NCI-H187 (cell line): Measurements from ENCODE around the gene MED15.
"Not testable (repeated sequence)": the region's sequence is repeated elsewhere in the genome, so short reads cannot be mapped to it uniquely, and the experiment has no call there.

Experiments
- DNase-seq, 2 experiments: peaks; one replicate each; lab custom pipeline; 2025; lab: John Stamatoyannopoulos, UW

Gene MED15

DNA sequence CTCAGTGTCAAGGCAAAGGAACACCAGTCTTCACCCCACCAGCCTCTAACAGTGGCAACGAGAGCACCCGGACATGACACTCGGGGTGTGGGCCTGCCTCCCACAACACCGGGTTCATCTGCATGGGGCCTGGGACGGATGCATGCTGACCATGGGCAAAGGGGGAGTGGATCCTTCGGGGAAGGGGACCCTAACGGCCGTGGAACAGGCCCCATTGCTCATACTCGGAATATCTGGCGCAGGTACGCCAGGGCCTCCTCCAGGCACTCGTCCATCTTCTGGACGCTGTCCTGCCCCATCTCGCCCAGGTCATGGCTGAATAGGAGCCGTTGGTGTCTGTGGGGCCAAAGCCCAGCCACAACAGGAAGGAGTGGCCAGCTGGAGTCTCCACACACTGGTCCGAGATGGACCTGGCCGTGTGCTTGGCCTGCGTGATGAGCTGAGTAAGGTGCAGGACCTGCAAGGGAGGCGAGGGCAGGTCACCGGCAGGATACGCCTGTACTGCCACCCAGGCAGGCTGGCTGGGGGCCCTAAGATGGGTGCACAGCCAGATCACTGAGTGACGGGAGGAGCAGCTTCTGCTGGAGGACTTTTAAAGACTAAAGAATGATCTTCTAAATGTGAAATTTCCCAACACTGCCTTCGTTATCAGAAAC, 96.8 kb downstream of the MED15 start:
- DNase-seq: no peak

DNA sequence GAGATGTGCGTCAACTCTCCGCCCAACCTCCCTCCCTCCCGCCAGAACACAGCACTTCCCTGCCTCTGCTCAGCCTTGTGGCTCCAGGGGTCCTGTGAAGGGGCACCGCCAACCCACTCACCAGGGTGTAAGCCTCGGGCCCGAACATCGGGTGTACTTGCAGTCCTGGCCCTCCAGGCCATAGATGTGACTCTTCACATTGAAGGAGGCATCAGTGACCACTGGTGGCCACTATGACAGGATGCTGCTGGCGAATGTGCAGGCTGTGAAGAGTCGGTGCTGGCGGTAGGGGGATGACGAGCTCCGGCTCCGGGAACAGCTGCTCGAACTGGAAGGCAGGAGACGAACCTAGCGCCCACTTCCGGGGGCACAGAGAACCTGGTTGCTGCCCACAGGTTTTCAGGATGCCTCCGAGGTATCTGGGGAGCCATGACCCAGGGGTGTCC, 97.4 kb downstream of the MED15 start:
- no peak for DNase-seq

- no peak for DNase-seq
Observed at GRCh38 chr22:20605328-20605727, 97.9 kb downstream of the MED15 start.

GRCh38 chr22:20606041-20606783, 98.8 kb downstream of the MED15 start:
- DNase-seq: peak; percentile 3 to 65

DNA sequence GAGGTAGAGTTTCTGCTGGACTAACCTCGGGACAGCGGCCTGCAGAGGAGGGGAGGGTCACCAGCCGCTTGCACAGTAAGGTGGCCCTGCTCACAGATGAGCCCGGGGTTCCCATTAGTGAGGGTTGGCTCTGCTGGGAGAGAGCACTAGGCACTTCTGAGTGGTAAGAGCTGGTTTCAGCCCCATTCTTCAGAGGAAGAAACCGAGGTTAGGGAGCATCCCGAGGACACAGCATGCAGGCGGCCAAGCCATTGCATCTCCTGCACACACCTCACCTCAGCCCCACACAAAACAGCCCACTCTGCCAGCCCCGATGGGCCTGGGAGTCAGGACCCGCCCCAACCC, 99.3 kb downstream of the MED15 start:
- no peak for DNase-seq

- no peak for DNase-seq
Observed at GRCh38 chr22:20607157-20607907, 99.9 kb downstream of the MED15 start.

DNA sequence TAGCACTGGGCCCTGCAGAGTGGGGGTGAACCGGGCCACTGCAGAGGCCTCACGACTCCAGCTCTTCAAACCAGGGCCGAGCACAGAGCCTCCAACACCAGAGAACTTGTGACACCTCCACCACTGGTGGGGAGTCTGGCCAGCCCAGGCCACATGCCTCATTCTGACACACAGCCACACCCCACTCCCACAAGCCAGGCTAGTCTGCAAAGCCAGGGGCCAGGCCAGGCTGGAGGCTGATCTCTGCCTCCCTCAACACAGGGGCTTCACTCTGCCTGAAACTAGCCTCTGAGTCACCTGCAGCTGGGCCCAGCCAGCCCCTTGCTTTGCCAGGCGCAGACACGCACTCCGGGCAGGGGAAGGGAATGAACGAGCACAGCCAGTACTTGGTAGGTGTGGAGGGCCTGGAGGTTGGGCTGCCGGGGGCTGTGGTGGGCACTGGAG, 102.9 kb downstream of the MED15 start:
- no peak for DNase-seq

DNA sequence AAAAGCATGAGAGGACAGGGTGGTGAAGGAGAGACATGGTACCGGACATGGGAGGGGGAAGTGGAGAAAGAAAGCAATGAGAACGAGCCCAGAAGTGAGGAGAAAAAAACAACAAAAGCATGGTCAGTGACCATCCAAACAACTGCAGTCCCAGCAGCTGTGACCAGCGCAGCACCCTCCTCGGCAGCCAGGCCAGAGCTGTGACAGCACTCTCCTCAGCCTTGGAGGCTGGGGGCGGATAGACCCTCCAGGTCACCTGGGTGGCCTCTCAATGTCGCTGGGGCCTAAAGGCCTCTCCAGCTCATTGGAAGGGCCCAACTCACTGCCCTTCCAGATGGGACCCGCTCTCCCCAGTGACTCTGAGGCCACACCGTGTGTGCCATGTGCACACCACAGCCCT, 103.3 kb downstream of the MED15 start:
- DNase-seq: no peak

- no peak for DNase-seq
Observed at GRCh38 chr22:20611418-20611817, 104.0 kb downstream of the MED15 start.

GRCh38 chr22:20613301-20613700, 105.9 kb downstream of the MED15 start:
- DNase-seq: no peak

- no peak for DNase-seq
Observed at GRCh38 chr22:20615021-20615420, 107.6 kb downstream of the MED15 start.

DNA sequence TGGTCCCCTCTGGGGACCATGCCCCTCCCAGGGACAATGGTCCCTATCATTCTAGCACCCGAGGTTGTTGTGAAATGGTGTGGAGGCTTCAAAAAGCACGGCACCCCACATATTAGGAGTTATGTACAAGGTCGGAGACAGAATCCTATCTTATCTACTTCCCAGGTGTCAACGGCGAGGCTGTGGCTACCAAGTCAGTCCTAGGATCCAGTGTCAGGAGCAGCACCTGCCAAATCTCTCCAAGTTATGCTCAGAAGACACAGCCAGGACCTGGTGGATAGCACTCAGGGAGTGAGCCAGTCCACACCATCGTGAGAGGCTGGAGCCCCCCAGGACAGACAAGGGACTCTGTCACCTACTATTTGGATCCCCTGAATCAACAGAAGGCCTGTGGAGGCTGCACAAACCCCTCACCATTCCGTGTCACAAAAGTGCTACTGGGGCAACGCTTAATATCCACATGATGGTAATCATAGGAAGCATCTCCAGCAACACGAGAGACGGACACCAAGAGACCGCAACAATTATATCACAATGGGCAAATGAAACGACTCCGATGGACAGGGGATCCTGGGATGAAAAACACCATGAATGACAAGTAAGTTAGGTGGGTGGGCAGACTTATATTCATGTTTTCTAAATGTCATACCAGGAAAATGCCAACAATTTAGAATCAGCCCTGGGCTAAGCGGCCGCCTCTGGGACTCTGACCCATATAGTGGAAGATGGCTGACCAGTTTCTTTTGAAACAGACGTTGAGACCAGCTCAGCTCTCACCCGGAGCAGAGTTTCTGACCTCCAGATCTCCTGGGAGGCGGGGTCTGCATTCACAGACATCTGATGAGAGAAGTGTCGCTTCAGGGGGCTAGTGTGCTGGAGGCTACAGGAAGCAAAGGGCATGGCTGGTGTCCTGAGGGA, 108.4 kb downstream of the MED15 start:
- DNase-seq: no peak

DNA sequence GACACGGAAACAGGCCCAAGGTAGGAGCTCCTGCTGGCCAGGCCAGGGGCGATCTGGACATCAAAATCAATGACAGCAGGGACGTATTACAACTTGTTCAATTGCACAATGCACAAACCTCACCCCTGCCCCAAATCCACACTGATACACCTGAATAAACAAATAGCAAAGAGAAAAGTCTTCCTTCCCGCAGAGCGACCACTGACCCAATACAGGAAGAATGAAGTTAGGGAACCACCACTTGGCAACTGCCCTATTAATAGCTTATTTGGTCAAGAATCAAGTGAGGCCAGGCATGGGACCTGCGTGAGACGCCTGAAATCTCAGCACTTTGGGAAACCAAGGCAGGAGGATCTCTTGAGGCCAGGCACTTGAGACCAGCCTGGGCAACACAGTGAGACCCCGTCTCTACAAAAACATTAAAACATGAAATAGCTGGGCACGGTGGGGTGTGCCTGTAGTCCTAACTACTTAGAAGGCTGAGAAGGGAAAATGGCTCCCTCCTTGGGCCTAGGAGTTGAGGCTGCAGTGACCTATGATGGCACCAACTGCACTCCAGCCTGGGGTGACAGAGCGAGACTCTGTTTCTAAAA, 109.1 kb downstream of the MED15 start:
- DNase-seq: no peak

- no peak for DNase-seq
Observed at GRCh38 chr22:20618488-20618887, 111.1 kb downstream of the MED15 start.

GRCh38 chr22:20619045-20619892, 111.9 kb downstream of the MED15 start:
- DNase-seq: no peak

- DNase-seq: not testable (repeated sequence)
Observed at GRCh38 chr22:20619893-20620194, 112.4 kb downstream of the MED15 start.

DNA sequence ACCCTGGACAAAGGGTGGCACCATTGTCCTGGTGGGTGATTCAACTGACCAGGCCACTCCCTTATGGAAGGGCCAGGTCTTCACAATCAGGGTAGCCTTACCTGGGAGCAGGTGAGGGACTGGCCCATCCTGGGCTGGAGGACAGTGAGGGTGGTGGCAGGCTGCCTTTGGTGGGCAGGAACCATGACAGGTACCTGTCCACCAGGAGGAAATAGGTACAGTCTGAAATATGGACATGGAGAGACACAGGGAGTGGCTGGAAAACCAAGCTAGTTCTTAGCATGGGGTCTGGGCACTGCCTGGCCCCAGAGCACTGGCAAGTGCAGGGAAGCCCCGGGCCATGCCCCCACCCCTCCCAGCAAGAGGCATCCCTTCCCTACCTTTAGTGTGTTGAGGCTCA, 113.8 kb downstream of the MED15 start:
- no peak for DNase-seq

- DNase-seq: no peak
Observed at GRCh38 chr22:20622650-20623339, 115.4 kb downstream of the MED15 start.

GRCh38 chr22:20624161-20624616, 116.8 kb downstream of the MED15 start:
- no peak for DNase-seq

DNA sequence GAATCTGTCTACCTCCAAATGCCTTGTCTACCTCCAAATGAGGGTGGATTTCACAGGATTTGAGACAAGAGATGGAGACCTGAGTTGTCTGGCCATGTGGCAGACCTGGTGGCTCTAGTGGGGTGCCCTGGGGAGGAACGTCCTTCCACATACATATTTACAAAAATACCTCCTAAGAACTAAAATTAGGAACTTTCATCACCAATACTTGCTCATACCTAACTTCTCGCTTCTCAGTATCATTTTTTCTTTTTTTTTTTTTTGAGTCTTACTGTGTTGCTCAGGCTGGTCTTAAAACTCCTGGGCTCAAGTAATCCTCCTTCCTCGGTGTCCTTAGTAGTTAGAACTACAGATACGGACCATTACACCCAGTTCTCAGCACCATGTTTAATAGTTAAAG, 117.9 kb downstream of the MED15 start:
- DNase-seq: no peak
